Measurements from ENCODE around the gene TM9SF1.

The TM9SF1 gene

GRCh38 chr14:24195186-24196070 is at the start of gene TM9SF1:
TSS of gene TM9SF1 (minus strand) at chr14:24195441. CDS start at chr14:24195019, 422 bp downstream.
- Mint-ChIP-seq H3K27me3 (no peaks in the 10 kb centered on the region), H3K4me1 (peaks cover 59% of the 10 kb centered on the region), H3K9me3 (peaks cover 2% of the 10 kb centered on the region), H3K27ac (peak within 1 kb of the TSS; percentile 100), H3K36me3 (peaks cover 34% of the 10 kb centered on the region), H3K4me3 (peak within 1 kb of the TSS; percentile 98)
- ATAC-seq = peak; percentile 95

- peak overlapping the region; percentile 92 for H3K4me3 Mint-ChIP-seq
- H3K36me3 Mint-ChIP-seq = peaks cover 27% of the 10 kb centered on the region
- no peaks in the 10 kb centered on the region for H3K27me3 Mint-ChIP-seq
- H3K27ac Mint-ChIP-seq = peak overlapping the region; percentile 99
- peaks cover 61% of the 10 kb centered on the region for H3K4me1 Mint-ChIP-seq
- H3K9me3 Mint-ChIP-seq = no peaks in the 10 kb centered on the region
- ATAC-seq = peak; percentile 0
Measured at GRCh38 chr14:24243336-24243836, 48.1 kb upstream of the TM9SF1 start.

GRCh38 chr14:24241829-24242443 is 46.7 kb upstream of the TM9SF1 start:
- no peaks in the 10 kb centered on the region for H3K27me3 Mint-ChIP-seq
- peaks cover 41% of the 10 kb centered on the region for H3K36me3 Mint-ChIP-seq
- peaks cover 67% of the 10 kb centered on the region for H3K4me1 Mint-ChIP-seq
- peak overlapping the region; percentile 92 for H3K4me3 Mint-ChIP-seq
- ATAC-seq = peak; percentile 92
- H3K27ac Mint-ChIP-seq = peak overlapping the region; percentile 99
- H3K9me3 Mint-ChIP-seq = no peaks in the 10 kb centered on the region

GRCh38 chr14:24240110-24240918 is 45.1 kb upstream of the TM9SF1 start:
- H3K4me1 Mint-ChIP-seq = peaks cover 74% of the 10 kb centered on the region
- no peak for ATAC-seq
- peaks cover 55% of the 10 kb centered on the region for H3K36me3 Mint-ChIP-seq

GRCh38 chr14:24238527-24239037 is 43.3 kb upstream of the TM9SF1 start:
- Mint-ChIP-seq H3K4me1 (peaks cover 82% of the 10 kb centered on the region), H3K27me3 (no peaks in the 10 kb centered on the region), H3K27ac (peak overlapping the region; percentile 20), H3K4me3 (no peak overlapping the region), H3K9me3 (no peaks in the 10 kb centered on the region), H3K36me3 (peaks cover 55% of the 10 kb centered on the region)
- ATAC-seq = no peak

More at GRCh38 chr14:24240110-24240918, 45.1 kb upstream of the TM9SF1 start:
- Mint-ChIP-seq H3K27me3 (no peaks in the 10 kb centered on the region), H3K9me3 (no peaks in the 10 kb centered on the region), H3K4me3 (peak overlapping the region; percentile 23), H3K27ac (peak overlapping the region; percentile 64)

- Mint-ChIP-seq H3K4me1 (peaks cover 80% of the 10 kb centered on the region), H3K27me3 (no peaks in the 10 kb centered on the region), H3K9me3 (no peaks in the 10 kb centered on the region), H3K36me3 (peaks cover 55% of the 10 kb centered on the region), H3K4me3 (no peak overlapping the region), H3K27ac (peak overlapping the region; percentile 20)
- ATAC-seq = no peak
Measured at GRCh38 chr14:24238123-24238522, 42.9 kb upstream of the TM9SF1 start.

GRCh38 chr14:24237463-24237955 is 42.3 kb upstream of the TM9SF1 start:
- ATAC-seq = no peak
- peaks cover 55% of the 10 kb centered on the region for H3K36me3 Mint-ChIP-seq
- no peak overlapping the region for H3K4me3 Mint-ChIP-seq
- peaks cover 77% of the 10 kb centered on the region for H3K4me1 Mint-ChIP-seq
- H3K9me3 Mint-ChIP-seq = no peaks in the 10 kb centered on the region
- peak overlapping the region; percentile 20 for H3K27ac Mint-ChIP-seq
- H3K27me3 Mint-ChIP-seq = no peaks in the 10 kb centered on the region

GRCh38 chr14:24236689-24237462 is 41.6 kb upstream of the TM9SF1 start:
- H3K27me3 Mint-ChIP-seq = no peaks in the 10 kb centered on the region
- no peak for ATAC-seq
- H3K4me3 Mint-ChIP-seq = no peak overlapping the region
- H3K4me1 Mint-ChIP-seq = peaks cover 73% of the 10 kb centered on the region
- no peaks in the 10 kb centered on the region for H3K9me3 Mint-ChIP-seq
- peaks cover 55% of the 10 kb centered on the region for H3K36me3 Mint-ChIP-seq
- peak overlapping the region; percentile 20 for H3K27ac Mint-ChIP-seq

- Mint-ChIP-seq H3K27ac (peak overlapping the region; percentile 8), H3K36me3 (peaks cover 54% of the 10 kb centered on the region), H3K4me1 (peaks cover 69% of the 10 kb centered on the region), H3K9me3 (no peaks in the 10 kb centered on the region), H3K27me3 (no peaks in the 10 kb centered on the region), H3K4me3 (no peak overlapping the region)
- no peak for ATAC-seq
Measured at GRCh38 chr14:24235804-24236688, 40.8 kb upstream of the TM9SF1 start.

GRCh38 chr14:24234095-24235005 is 39.1 kb upstream of the TM9SF1 start:
- Mint-ChIP-seq H3K27ac (peak overlapping the region; percentile 74), H3K36me3 (peaks cover 38% of the 10 kb centered on the region), H3K4me3 (no peak overlapping the region), H3K27me3 (no peaks in the 10 kb centered on the region), H3K9me3 (no peaks in the 10 kb centered on the region), H3K4me1 (peaks cover 55% of the 10 kb centered on the region)
- ATAC-seq = no peak

- peak overlapping the region; percentile 74 for H3K27ac Mint-ChIP-seq
Measured at GRCh38 chr14:24233538-24233866, 38.3 kb upstream of the TM9SF1 start.

GRCh38 chr14:24232645-24233537 is 37.6 kb upstream of the TM9SF1 start, which contains the start of gene GMPR2:
TSS of gene GMPR2 (plus strand) at chr14:24232929. CDS start at chr14:24233254, 325 bp downstream.
- peak within 1 kb of the TSS; percentile 74 for H3K27ac Mint-ChIP-seq
- peaks cover 47% of the 10 kb centered on the region for H3K4me1 Mint-ChIP-seq
- ATAC-seq = peak; percentile 80
- no peaks in the 10 kb centered on the region for H3K27me3 Mint-ChIP-seq
- peak within 1 kb of the TSS; percentile 84 for H3K4me3 Mint-ChIP-seq
- H3K9me3 Mint-ChIP-seq = no peaks in the 10 kb centered on the region
- peaks cover 23% of the 10 kb centered on the region for H3K36me3 Mint-ChIP-seq

More at GRCh38 chr14:24233538-24233866, 38.3 kb upstream of the TM9SF1 start:
- ATAC-seq = no peak
- peak overlapping the region; percentile 84 for H3K4me3 Mint-ChIP-seq
- H3K4me1 Mint-ChIP-seq = peaks cover 51% of the 10 kb centered on the region
- H3K9me3 Mint-ChIP-seq = no peaks in the 10 kb centered on the region
- H3K27me3 Mint-ChIP-seq = no peaks in the 10 kb centered on the region
- peaks cover 29% of the 10 kb centered on the region for H3K36me3 Mint-ChIP-seq

Data from stimulated activated memory B cell treated with anti-CD40 and anti-IgM and Interleukin-4, amounts not matched to agents 10 μg/mL and 1 μg/mL and 100 μg/mL, for 72 hours (primary cell).